ENCODE measurements around the gene KIAA1549.
"Not testable (repeated sequence)": the region's sequence is repeated elsewhere in the genome, so short reads cannot be mapped to it uniquely, and the experiment has no call there.

KIAA1549 gene

DNA sequence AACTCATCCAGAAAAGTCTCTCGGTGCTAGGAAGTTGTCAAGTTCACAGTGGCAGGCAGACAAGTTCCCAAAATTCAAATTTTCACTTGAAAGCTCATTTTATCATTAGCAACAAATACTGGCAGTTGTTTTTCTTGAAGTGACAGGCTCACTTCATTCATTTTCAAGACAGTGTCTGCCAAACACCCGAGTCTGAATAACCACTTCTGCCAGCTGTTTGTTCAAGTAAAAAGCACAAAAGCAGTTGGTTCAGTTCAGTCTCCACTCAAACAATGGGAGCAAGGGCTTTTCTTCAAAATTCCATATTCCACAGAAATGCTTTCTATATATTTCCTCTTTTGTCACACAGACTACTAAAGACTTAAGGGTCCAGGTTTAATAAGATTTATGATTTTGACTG is 135.5 kb downstream of the KIAA1549 start:
- DNase-seq: no peak

DNA sequence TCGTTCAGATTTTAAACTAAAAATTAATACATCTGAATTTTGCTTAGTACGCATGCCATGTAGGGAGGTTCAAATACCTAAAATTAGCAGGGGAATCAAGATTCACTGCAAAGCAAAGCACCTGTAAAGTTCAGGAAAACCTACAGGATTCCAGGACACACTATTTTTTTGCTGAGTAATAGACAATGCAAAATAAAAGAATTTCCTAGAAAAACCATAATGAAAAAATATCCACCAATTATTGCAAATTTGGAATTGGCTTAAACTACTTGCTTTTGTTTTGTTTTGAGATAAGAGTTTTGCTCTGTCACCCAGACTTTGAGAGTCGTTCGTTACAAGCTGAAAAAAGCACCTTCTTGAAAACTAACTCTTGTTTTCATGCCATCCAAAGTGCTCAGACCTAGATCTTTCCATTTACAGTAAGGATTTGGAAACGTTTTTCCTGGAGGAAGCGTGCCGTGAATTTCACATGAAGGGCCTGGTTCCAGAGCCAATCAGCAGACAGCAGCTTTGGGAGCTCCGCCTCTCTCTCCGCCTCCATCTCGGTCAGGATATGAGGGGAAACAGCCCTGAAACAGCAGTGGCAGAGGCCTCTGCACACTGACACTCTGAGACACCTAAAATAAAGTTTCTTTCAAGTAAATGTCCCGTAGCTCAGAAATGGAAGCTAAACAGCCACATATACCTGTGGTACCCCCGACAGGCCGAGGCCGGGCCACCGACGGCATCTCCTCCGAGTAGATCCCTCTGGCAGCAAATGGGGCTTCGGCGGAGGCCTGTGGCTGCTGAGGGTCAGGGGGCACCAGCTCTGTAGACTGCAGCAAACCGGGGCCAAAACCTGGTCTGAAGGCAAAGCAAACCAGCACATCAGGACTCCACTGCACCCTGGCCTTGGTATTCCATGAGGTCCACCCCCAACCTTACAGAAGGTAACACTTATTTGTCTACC is 137.3 kb downstream of the KIAA1549 start:
- no peak for DNase-seq

GRCh38 chr7:138842111-138842510 is 139.1 kb downstream of the KIAA1549 start:
- no peak for DNase-seq

DNA sequence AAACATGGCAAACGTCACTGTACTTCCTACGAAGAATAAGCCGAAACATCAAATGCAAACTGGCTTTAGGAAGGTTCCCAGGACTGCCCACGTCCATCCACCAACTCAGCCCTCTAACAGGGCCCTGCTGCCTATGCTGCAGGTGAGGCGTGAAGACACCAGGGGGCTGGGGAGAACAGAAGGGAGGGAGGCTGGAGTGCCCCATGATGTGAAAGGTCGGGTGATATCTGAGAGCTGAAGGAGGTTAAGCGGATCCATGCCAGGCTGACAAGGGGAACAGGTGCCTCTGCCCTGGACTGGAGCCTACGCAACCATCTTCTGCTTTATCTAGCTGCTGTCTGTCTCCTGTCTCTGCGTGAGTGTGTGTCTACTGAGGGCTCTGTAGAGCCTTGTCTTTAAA is 143.0 kb downstream of the KIAA1549 start:
- no peak for DNase-seq

GRCh38 chr7:138837627-138838026 is 143.6 kb downstream of the KIAA1549 start:
- DNase-seq: no peak

DNA sequence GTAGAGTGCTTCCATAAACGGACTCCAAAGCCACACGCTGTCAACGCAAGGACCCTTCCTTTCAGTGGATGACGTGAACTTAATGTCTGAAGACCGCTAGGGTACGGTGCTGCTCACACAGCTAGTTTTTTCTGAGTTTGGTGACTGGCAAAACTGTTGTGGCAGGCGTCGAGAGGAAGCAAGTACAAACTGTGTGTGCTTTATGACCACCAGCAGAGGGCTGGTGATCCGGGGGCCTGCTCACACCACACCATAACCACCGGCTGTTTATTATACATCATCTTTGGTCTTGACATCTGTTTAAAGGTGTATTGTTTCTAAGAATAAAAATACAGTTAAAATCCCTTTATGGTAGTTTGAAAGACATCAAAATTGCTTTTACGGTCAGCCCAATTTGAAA is 146.1 kb downstream of the KIAA1549 start:
- DNase-seq: no peak

- DNase-seq: no peak
These were observed 146.6 kb downstream of the KIAA1549 start for GRCh38 chr7:138834583-138834982.

- DNase-seq: no peak
These were observed 147.6 kb downstream of the KIAA1549 start for GRCh38 chr7:138833596-138833995.

GRCh38 chr7:138832966-138833365 is 148.2 kb downstream of the KIAA1549 start:
- no peak for DNase-seq

DNA sequence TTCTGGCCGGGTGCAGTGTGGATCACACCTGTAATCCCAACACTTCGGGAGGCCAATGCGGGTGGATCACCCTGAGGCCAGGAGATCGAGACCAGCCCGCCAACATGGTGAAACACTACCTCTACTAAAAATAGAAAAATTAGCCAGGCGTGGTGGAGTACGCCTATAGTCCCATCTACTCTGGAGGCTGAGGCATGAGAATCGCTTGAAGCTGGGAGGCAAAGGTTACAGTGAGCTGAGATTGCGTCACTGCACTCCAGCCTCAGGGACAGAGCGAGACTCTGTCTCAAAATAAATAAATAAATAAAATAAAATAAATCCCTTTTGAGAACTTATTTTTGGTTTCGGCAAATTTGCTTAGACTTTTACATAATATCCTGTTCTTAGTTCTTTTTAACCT is 151.9 kb downstream of the KIAA1549 start:
- no peak for DNase-seq

DNA sequence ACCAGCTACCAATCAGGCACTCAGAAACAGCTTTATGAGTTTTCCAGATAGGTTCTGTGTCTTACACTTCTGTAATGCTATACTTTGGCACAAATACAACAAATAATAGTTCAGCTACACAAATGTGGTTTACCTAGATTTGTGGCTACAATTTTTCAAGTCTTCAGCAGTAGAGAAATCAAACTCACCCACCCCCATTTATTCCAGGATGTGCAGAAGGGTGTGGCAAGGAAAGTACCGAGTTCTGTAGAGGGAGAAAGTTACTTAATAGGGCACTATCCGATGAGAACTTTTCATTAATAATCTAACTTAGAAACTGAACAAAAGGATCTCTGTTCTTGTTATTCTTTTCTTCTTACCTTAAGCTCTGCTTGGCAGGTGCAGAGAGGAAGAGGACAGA is 152.9 kb downstream of the KIAA1549 start:
- no peak for DNase-seq

DNA sequence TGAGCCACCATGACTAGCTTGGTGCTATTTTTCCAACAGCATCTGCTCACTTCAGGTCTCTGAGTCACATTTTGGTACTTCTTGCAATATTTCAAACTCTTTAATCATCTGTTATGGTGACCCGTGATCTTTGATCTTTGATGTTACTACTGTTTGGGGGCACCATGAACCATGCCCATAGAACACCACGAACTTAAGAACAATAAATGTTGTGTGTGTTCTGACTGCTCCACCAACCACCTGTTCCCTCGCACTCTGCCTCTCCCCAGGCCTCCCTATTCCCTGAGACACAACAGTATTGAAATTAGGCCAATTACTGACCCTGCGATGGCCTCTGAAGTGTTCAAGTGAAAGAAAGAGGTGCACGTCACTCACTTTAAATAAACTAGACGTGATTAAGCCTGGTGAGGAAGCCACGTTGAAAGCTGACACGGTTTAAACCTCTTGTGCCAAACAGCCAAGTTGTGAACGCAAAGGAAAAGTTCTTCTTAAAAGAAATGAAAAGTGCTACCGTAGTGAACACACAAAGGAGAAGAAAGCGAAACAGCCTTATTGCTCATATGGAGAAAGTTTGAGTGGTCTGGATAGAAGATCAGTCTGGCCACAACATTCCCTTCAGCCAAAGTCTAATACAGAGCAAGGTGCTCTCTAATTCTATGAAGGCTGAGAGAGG is 156.0 kb downstream of the KIAA1549 start:
- DNase-seq: no peak

- DNase-seq: no peak
These were observed 158.2 kb downstream of the KIAA1549 start for GRCh38 chr7:138822867-138823535.

DNA sequence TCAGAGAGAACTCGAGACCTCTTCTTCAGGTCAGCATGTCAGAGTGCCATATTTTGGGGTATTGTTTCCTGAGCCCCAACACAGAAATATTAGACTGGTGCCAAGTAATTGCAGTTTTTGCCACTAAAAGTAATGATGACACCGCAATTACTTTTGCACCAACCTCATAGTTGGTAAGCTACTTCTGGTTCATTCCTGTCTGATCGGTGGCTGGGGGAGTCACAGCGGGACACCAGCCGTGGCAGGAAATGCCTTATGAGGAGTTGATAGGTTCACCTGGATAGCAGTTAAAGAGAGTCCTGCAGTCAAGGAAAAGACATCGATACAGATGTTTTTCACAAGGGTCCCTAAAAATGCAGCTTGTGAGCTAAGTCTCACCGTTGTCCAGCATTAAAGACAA is 159.3 kb downstream of the KIAA1549 start:
- no peak for DNase-seq

DNA sequence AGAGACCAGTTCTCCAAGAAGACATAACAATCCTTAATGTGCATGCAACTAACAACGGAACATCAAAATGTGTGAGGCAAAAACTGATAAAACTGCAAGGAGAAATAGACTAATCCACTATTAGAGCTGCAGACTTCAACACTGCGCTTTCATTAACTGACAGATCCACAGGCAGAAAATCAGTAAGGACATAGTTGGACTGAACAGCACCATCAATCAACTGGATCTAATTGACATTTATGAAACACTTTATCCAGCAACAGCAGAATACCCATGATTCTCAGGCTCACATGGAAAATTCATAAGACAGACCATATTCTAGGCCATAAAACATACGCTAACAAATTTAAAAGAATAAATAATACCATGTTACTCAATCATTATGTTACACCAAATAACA is 161.6 kb downstream of the KIAA1549 start:
- DNase-seq: no peak

DNA sequence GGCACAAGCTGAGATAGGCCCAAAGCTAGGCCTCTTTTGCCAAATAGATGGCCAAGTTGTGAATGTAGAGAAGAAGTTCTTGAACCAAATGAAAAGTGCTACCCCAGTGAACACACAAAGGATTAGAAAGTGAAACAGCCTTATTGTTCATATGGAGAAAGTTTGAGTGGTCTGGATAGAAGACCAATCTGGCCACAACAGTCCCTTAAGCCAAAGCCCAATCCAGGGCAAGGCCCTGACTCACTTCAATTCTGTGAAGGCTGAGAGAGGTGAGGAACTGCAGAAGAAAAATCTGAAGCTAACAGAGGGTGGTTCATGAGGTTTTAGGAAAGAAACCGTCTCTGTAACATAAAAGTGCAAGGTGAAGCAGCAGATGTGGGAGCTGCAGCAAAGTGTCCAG is 164.5 kb downstream of the KIAA1549 start:
- DNase-seq: no peak

- no peak for DNase-seq
These were observed 166.3 kb downstream of the KIAA1549 start for GRCh38 chr7:138814816-138815332.

DNA sequence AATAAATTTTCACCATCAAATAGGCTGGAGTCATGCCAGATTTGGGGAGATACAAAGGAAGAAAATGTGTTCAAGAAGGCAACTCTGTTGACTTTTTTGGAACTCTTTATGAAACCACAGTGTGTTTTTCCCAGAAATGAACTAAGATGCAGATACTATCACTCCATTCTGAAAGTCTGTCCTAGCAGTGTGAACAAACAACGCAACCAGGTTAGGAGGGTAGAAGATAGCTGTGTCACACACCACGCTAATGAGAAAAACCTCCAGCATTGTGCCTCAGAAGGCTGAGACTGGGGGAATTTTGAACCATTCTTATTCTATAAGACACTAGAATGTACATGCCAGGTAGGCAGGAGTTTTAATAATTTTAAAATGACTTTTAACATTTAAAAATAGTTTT is 167.2 kb downstream of the KIAA1549 start:
- no peak for DNase-seq

- not testable (repeated sequence) for DNase-seq
These were observed 169.9 kb downstream of the KIAA1549 start for GRCh38 chr7:138811327-138811726.

- DNase-seq: no peak
These were observed 171.8 kb downstream of the KIAA1549 start for GRCh38 chr7:138809346-138809745.

GRCh38 chr7:138804618-138805017 is 176.6 kb downstream of the KIAA1549 start:
- no peak for DNase-seq

- no peak for DNase-seq
These were observed 178.5 kb downstream of the KIAA1549 start for GRCh38 chr7:138802706-138803105.

DNA sequence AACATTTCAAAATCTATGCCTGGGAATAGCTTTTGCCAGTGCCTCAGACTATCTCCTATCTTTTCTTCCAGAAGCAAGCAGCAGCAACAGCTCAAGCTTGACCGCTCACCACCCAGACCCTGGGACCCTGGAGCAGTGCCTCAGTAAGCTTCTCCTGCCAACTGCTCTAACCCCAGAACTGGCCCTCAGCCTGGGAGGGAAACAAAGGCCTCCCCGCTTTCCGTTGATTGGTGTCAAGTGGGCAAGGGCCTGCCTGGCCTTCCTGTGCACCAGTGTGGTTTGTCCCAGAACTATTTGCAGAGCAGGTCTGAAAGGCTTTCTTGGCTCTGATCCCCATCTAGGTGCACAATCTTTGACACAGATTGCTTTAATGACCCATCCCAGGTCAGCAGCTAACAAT is 179.9 kb downstream of the KIAA1549 start:
- no peak for DNase-seq

Data from NCI-H524 treated with DMSO at 0.1 percent for 48 hours (cell line).